H1 (cell line): ENCODE measurements around the gene DSG2.

ENCODE experiments used
- BRCA1 ChIP-seq: IDR thresholded peaks from 2 replicates; pipeline ENCODE4 v1.6.1; 2012; ENCODE audit warnings: low read depth, low read length, improper control_type of control experiment
- CEBPB ChIP-seq: IDR thresholded peaks from 2 replicates; pipeline ENCODE4 v1.6.1; 2012; ENCODE audit warnings: low read depth, low read length
- EZH2 ChIP-seq: fragments of 200-600 bp; sonication (generic); IDR thresholded peaks from 2 replicates; pipeline ENCODE4 v1.7.1; 2012; ENCODE audit warnings: low read depth, mild to moderate bottlenecking, moderate library complexity, low read length, inconsistent platforms; ENCODE audit not compliant: severe bottlenecking
- KDM1A ChIP-seq: fragments of 200-600, 300-600 bp; sonication (generic); IDR thresholded peaks from 2 replicates; pipeline ENCODE4 v1.7.1; 2016; ENCODE audit warnings: mild to moderate bottlenecking, low read length, borderline replicate concordance
- POLR2A ChIP-seq, 2 experiments: IDR thresholded peaks; 1 replicate in 1 of 2; 2 replicates in 1 of 2; pipeline ENCODE4 v1.6.1; 2011; ENCODE audit warnings: low read depth in 2 of 2, low read length in 2 of 2, mild to moderate bottlenecking in 2 of 2; ENCODE audit errors: control extremely low read depth in 1 of 2
- YY1 ChIP-seq: IDR thresholded peaks from 2 replicates; pipeline ENCODE4 v1.6.1; 2011; ENCODE audit warnings: low read depth, mild to moderate bottlenecking, low read length

DNA sequence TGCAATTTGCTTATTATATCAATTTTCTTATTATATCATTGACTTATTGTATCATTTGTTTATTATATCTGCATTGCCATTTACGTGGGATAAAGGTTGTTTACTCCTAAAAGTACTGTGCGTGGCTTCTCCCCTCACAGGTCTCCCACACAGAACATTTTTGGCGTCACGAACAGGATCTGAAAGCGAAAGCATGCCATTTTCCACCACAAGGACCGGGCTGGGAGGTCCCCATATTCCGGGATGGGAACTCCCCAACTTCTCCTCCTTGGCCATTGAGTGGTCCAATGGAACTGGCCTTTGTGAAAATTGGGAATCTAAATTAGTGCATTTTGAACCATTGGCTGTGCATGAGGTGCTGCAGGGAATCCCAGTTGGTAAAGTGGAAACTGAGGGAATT, 4.8 kb upstream of the DSG2 start:
- TF ChIP-seq POLR2A (IDR thresholded peaks at IDR 0.05; ENCODE audit: control extremely low read depth in 1 of 2, low read depth in 2 of 2, low read length in 2 of 2) (no peak), KDM1A (no peak), EZH2 (no peak), CEBPB (no peak), BRCA1 (no peak), YY1 (no peak)
